Activated T-cell treated with anti-CD3 and anti-CD28 coated beads, Interleukin-2, amount 50 U/mL, for 72 hours (primary cell): Measurements from ENCODE around the gene ACOXL. TPM values are rescaled to one million over a fixed set of nuclear protein-coding genes. Genes with fewer than 3 reads are reported as not detected.
A peak's percentile ranks its signal among the peaks of the same experiment; 100 is the strongest.

ENCODE experiments used
- ATAC-seq, 2 donors: fragments of 150-1000 bp; cut with Tn5 transposase; replicated peaks in 1 of 2; 2 replicates each; pipeline ENCODE4 v1.10.0; 2021; ENCODE audit warnings: moderate library complexity in 2 of 2, mild to moderate bottlenecking in 1 of 2
- DNase-seq, 2 donors: peaks; one replicate each; pipeline ENCODE4 v3.0.0; 2021 to 2022; ENCODE audit warnings: mixed read lengths in 1 of 2
- H3K27ac Mint-ChIP-seq: one replicate; pipeline ENCODE4 v1.8.0; 2022; ENCODE audit warnings: mild to moderate bottlenecking, moderate library complexity, mixed read lengths
- H3K27me3 Mint-ChIP-seq: one replicate; pipeline ENCODE4 v1.8.0; 2022; ENCODE audit warnings: low read depth, mixed read lengths
- H3K36me3 Mint-ChIP-seq, 2 donors: one replicate each; pipeline ENCODE4 v1.8.0; 2022; ENCODE audit warnings: mixed read lengths in 2 of 2, mild to moderate bottlenecking in 1 of 2; ENCODE audit not compliant: insufficient read depth in 2 of 2
- H3K4me1 Mint-ChIP-seq: one replicate; pipeline ENCODE4 v1.8.0; 2022; ENCODE audit warnings: low read depth, mixed read lengths
- H3K4me3 Mint-ChIP-seq, 2 donors: one replicate each; pipeline ENCODE4 v1.8.0; 2022; ENCODE audit warnings: mild to moderate bottlenecking in 2 of 2, mixed read lengths in 2 of 2, moderate library complexity in 2 of 2
- H3K9me3 Mint-ChIP-seq, 2 donors: one replicate each; pipeline ENCODE4 v1.8.0; 2022; ENCODE audit warnings: mixed read lengths in 2 of 2
- total RNA-seq, 2 donors: library from RNA; stranded (reverse); gene quantifications; one replicate each; pipeline ENCODE4 v1.2.3, GENCODE V29; 2022

ACOXL gene
- total RNA-seq, 2 donors from 2014 or later = 0.19 to 0.44 TPM

- peaks cover 27% of the 10 kb centered on the region for H3K4me1 Mint-ChIP-seq
- H3K9me3 Mint-ChIP-seq = peaks cover 0 to 2% of the 10 kb centered on the region in 2 donors
- DNase-seq = no peak
- no peak for ATAC-seq
- H3K4me3 Mint-ChIP-seq = no peak overlapping the region
- H3K27ac Mint-ChIP-seq = no peak overlapping the region
- peaks cover 6 to 11% of the 10 kb centered on the region in 2 donors for H3K36me3 Mint-ChIP-seq
- peaks cover 65% of the 10 kb centered on the region for H3K27me3 Mint-ChIP-seq
Observed at GRCh38 chr2:110876167-110876999, 144.0 kb downstream of the ACOXL start.

- DNase-seq (no peak), ATAC-seq (no peak)
- Mint-ChIP-seq H3K4me3 (peak overlapping the region in 1 of 2 donors; percentile 18), H3K9me3 (peaks cover 2 to 5% of the 10 kb centered on the region in 2 donors), H3K27me3 (peaks cover 63% of the 10 kb centered on the region), H3K27ac (no peak overlapping the region), H3K36me3 (peaks cover 8 to 15% of the 10 kb centered on the region in 2 donors), H3K4me1 (peaks cover 27% of the 10 kb centered on the region)
Observed at GRCh38 chr2:110877031-110877827, 144.9 kb downstream of the ACOXL start.

- Mint-ChIP-seq H3K9me3 (peaks cover 2 to 5% of the 10 kb centered on the region in 2 donors), H3K4me3 (no peak overlapping the region), H3K4me1 (peaks cover 19% of the 10 kb centered on the region), H3K27ac (no peak overlapping the region), H3K27me3 (peaks cover 68% of the 10 kb centered on the region), H3K36me3 (peaks cover 8 to 15% of the 10 kb centered on the region in 2 donors)
- ATAC-seq (no peak), DNase-seq (no peak)
Observed at GRCh38 chr2:110878150-110878549, 145.8 kb downstream of the ACOXL start.

GRCh38 chr2:110881908-110882307 is 149.5 kb downstream of the ACOXL start:
- ATAC-seq (peak; percentile 98 to 99), DNase-seq (peak; percentile 33 to 57)
- Mint-ChIP-seq H3K4me1 (peaks cover 11% of the 10 kb centered on the region), H3K36me3 (peaks cover 8 to 15% of the 10 kb centered on the region in 2 donors), H3K27me3 (peaks cover 69% of the 10 kb centered on the region), H3K9me3 (peaks cover 2 to 5% of the 10 kb centered on the region in 2 donors), H3K4me3 (no peak overlapping the region), H3K27ac (peak overlapping the region; percentile 5)

GRCh38 chr2:110883406-110883805 is 151.0 kb downstream of the ACOXL start:
- Mint-ChIP-seq H3K27ac (no peak overlapping the region), H3K9me3 (peaks cover 2 to 3% of the 10 kb centered on the region in 2 donors), H3K36me3 (peaks cover 4 to 7% of the 10 kb centered on the region in 2 donors), H3K4me3 (no peak overlapping the region), H3K4me1 (peaks cover 11% of the 10 kb centered on the region), H3K27me3 (peaks cover 60% of the 10 kb centered on the region)
- DNase-seq (no peak), ATAC-seq (no peak)

GRCh38 chr2:110885256-110885655 is 152.9 kb downstream of the ACOXL start:
- peaks cover 2 to 5% of the 10 kb centered on the region in 2 donors for H3K36me3 Mint-ChIP-seq
- DNase-seq (no peak), ATAC-seq (no peak)
- H3K27ac Mint-ChIP-seq = no peak overlapping the region
- H3K27me3 Mint-ChIP-seq = peaks cover 60% of the 10 kb centered on the region
- no peak overlapping the region for H3K4me3 Mint-ChIP-seq
- peaks cover 2 to 3% of the 10 kb centered on the region in 2 donors for H3K9me3 Mint-ChIP-seq
- H3K4me1 Mint-ChIP-seq = peaks cover 11% of the 10 kb centered on the region

GRCh38 chr2:110886826-110887573 is 154.6 kb downstream of the ACOXL start:
- no peak for DNase-seq
- no peak overlapping the region for H3K27ac Mint-ChIP-seq
- no peak for ATAC-seq
- no peak overlapping the region for H3K4me3 Mint-ChIP-seq
- peaks cover 0 to 6% of the 10 kb centered on the region in 2 donors for H3K36me3 Mint-ChIP-seq
- H3K27me3 Mint-ChIP-seq = peaks cover 57% of the 10 kb centered on the region
- no peaks in the 10 kb centered on the region for H3K9me3 Mint-ChIP-seq
- peaks cover 4% of the 10 kb centered on the region for H3K4me1 Mint-ChIP-seq

GRCh38 chr2:110888411-110888810 is 156.0 kb downstream of the ACOXL start:
- H3K36me3 Mint-ChIP-seq = peaks cover 0 to 6% of the 10 kb centered on the region in 2 donors
- DNase-seq (no peak), ATAC-seq (no peak)
- no peak overlapping the region for H3K27ac Mint-ChIP-seq
- H3K27me3 Mint-ChIP-seq = peaks cover 57% of the 10 kb centered on the region
- H3K4me3 Mint-ChIP-seq = no peak overlapping the region
- no peaks in the 10 kb centered on the region for H3K9me3 Mint-ChIP-seq
- no peaks in the 10 kb centered on the region for H3K4me1 Mint-ChIP-seq

GRCh38 chr2:110891626-110892025 is 159.3 kb downstream of the ACOXL start:
- no peak overlapping the region for H3K27ac Mint-ChIP-seq
- H3K27me3 Mint-ChIP-seq = peaks cover 66% of the 10 kb centered on the region
- DNase-seq (no peak), ATAC-seq (no peak)
- H3K4me1 Mint-ChIP-seq = no peaks in the 10 kb centered on the region
- H3K9me3 Mint-ChIP-seq = peaks cover 0 to 1% of the 10 kb centered on the region in 2 donors
- H3K36me3 Mint-ChIP-seq = peaks cover 3 to 17% of the 10 kb centered on the region in 2 donors
- H3K4me3 Mint-ChIP-seq = no peak overlapping the region

- ATAC-seq (no peak), DNase-seq (no peak)
- peaks cover 3 to 13% of the 10 kb centered on the region in 2 donors for H3K36me3 Mint-ChIP-seq
- H3K4me1 Mint-ChIP-seq = no peaks in the 10 kb centered on the region
- peaks cover 58% of the 10 kb centered on the region for H3K27me3 Mint-ChIP-seq
- no peak overlapping the region for H3K27ac Mint-ChIP-seq
- H3K4me3 Mint-ChIP-seq = no peak overlapping the region
- peaks cover 0 to 1% of the 10 kb centered on the region in 2 donors for H3K9me3 Mint-ChIP-seq
Observed at GRCh38 chr2:110896226-110896625, 163.9 kb downstream of the ACOXL start.

GRCh38 chr2:110897966-110898365 is 165.6 kb downstream of the ACOXL start:
- Mint-ChIP-seq H3K9me3 (peaks cover 0 to 1% of the 10 kb centered on the region in 2 donors), H3K4me1 (no peaks in the 10 kb centered on the region), H3K36me3 (peaks cover 3 to 12% of the 10 kb centered on the region in 2 donors), H3K4me3 (no peak overlapping the region), H3K27me3 (peaks cover 54% of the 10 kb centered on the region), H3K27ac (no peak overlapping the region)
- DNase-seq (no peak), ATAC-seq (no peak)

- Mint-ChIP-seq H3K9me3 (peaks cover 1% of the 10 kb centered on the region in 2 donors), H3K27me3 (peaks cover 47% of the 10 kb centered on the region), H3K27ac (no peak overlapping the region), H3K36me3 (peaks cover 6 to 8% of the 10 kb centered on the region in 2 donors), H3K4me1 (no peaks in the 10 kb centered on the region), H3K4me3 (no peak overlapping the region)
- DNase-seq (no peak), ATAC-seq (no peak)
Observed at GRCh38 chr2:110900191-110900590, 167.8 kb downstream of the ACOXL start.
